Measurements from ENCODE around the gene KCNT1.

The KCNT1 gene

DNA sequence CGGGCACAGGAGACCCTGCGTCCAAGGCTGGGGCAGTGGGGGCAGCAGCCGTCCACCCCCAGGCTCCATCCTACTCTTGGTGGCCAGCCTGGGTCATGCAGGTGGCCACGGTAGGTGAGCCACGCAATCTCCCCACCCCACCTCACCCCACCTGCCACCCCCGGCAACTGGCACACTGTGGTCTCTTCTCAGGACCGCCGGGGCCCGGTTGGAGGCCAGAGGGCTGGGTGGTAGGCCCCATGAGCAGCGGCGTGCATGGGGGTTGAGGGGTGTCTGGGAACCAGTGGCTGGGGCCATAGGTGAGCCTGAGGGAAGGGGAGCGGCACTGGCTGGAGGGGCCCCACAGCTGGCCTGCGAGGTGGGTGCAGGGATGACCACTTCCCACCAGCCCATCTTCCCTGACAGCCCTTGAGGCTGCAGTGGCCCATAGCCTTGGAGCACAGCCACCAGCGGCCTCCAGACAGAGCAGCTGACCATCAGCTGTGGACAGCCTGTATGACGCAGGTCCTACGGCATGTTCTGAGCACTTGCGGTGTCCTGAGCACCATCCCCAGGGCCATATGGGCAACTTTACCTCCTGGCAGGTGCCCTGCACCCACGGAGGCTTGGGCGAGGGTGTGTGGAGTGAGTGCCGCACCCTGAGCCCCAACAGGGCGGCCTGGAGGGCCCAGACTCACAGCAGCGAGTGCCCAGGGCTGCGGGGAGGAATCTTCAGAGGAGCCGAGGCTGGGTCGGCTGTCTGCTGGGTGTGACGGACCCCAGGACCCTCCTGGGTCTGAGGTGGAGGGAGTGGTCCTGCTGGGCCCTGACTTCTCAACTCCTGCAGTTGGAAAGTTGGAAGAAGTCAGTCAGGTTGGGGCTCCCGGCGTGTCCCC lies 47.4 kb downstream of the KCNT1 start:
- DNase-seq, result no peak

DNA sequence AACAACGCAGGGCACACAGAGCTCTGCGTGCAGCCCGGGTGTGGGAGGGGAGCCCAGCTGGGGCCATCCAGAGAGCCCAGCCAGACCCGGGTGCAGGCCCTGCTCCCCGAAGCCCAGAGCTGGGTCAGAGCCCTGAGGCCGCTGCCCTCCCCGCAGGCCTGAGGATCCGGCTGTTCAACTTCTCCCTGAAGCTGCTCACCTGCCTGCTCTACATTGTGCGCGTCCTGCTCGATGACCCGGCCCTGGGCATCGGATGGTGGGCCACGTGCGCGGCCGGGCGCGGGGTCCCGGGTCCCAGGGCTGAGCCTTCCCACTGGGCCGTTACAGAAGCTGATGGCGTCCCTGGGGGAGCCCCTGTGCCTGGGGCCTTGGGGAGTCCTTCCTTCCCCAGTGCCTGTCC lies 48.8 kb downstream of the KCNT1 start:
- DNase-seq, result no peak

DNA sequence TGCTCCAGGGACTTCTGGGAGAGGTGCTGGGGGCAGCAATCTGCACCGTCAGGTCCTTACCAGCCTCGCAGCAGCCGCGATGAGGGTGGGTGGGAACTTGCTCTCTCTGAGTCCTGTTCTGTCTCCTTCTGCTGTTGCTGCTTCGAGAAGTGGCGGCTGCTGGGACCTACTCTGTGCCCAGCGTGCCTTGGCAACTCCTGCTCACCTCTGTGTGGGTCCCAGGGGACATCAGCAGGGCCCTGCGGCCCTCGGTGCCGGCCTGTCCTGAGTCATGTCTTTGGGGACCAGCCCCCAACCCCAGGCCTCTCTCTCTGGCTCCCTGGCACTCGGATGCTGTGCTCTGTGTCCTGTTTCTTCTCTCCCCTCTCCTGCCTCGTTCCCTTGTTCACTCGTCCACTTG lies 49.5 kb downstream of the KCNT1 start:
- no peak for DNase-seq

DNA sequence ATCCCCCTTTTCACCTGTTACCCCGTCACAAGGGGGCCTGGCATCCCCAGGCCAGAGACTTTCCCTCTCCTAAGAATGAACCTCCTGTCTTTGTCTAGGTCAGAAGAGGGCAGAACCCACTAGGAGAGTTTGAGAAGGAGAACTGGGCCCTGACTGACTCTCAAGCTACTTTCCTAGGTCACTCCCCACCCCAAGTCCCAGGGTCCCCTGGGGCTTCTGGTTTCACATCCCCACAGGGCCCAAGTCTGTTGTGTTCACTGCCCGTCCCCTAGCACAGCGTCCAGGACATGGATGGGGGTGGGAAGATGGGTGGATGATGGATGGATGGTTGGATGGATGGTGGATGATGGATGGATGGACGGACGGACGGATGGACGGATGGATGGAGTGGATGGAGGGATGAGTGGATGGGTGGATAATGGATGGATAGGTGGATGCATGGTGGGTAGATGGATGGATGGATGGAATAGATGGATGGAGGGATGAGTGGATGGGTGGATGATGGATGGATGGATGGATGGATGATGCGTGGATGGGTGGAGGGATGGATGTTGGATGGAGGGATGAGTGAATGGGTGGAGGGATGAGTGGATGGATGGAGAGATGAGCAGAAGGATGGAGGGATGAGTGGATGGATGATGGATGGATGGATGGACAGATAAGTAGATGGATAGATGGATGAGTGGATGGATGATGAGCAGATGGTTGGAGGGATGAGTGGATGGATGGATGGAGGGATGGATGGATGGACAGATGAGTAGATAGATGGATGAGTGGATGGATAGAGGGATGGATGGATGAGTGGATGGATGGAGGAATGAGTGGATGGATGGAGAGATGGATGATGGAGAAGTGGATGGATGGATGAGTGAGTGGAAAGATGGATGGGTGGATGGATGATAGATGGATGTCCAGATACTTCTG lies 50.6 kb downstream of the KCNT1 start:
- no peak for DNase-seq

DNA sequence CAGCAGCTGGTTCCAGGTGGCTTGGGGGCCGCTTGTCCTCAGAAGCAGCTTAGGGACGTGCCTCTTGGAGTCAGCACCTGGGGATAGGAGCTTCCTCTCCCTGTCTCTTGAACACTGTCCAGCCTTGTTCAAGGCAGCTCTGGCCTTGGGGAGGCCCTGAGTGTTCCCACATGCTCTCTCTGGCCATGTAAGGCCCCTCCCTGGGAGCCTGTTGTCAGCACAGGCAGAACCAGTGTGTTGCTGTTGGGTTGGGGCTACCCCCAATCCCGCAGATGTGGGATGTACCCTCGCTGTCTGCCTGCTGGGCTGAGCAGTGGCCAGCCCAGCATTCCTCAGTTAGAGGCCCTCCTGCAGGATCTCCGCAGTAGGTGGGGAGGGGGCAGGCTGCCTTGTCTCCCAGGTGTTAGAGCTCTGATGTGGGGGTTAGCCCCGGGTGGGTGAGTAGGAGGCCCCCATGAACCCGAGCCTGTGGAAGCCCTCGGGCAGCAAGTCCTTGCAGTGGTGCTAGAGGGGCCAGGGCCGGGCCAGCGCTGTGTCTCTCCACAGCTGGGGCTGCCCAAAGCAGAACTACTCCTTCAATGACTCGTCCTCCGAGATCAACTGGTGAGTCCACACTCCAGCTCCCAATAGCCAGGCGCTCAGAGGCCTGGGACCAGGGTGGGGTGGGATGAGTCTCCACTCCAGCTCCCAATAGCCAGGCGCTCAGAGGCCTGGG lies 51.6 kb downstream of the KCNT1 start:
- DNase-seq, result no peak

DNA sequence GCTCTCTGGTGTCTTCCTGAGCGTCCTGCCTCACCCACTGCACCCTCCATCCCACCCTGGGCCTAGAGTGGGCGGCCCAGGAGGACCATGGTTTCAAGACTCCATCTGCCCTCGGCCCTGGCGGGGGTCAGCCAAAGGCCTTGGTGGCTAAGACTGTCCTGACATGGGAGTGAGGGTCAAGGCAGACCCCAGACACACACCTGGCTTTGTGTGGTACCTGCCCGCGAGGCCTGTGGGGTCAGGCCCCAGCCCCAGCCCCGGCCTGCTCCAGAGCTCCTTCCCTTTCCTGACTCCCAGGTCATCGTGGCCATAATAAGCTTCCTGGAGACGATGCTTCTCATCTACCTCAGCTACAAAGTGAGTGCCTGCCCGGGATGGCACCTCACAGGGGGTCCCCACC lies 54.6 kb downstream of the KCNT1 start:
- no peak for DNase-seq

DNA sequence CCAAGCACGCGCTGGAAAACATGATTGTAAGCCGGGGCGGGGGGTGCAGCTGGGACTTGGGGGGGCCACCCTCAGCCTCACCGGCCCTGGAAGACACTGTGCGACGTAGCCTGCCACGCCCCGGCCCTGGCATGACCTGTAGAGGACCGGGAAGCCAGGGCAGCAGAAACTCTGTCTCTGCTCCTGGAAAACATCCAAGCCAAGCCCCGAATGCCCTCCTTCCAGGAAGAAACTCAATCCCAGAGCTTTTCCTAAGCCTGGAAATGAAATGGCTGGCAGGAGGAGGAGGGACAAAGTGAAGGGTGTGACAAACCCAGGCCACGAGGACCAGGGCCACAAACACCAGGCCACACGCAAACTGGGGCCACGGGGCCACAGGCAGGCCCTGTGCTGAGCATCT lies 55.4 kb downstream of the KCNT1 start:
- no peak for DNase-seq

DNA sequence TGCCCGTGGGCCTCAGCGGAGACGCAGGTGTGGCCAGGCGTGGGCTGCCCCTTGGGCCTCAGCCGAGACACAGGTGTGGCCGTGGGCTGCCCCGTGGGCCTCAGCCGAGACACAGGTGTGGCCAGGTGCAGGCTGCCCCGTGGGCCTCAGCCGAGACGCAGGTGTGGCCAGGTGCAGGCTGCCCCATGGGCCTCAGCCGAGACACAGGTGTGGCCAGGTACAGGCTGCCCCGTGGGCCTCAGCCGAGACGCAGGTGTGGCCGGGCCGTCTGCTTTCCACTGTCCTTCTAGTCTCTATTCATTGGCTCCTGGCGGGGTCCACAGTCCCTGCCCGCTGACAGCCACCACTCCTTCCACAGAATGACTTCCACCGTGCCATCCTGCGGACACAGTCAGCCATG lies 56.1 kb downstream of the KCNT1 start:
- DNase-seq, result no peak

DNA sequence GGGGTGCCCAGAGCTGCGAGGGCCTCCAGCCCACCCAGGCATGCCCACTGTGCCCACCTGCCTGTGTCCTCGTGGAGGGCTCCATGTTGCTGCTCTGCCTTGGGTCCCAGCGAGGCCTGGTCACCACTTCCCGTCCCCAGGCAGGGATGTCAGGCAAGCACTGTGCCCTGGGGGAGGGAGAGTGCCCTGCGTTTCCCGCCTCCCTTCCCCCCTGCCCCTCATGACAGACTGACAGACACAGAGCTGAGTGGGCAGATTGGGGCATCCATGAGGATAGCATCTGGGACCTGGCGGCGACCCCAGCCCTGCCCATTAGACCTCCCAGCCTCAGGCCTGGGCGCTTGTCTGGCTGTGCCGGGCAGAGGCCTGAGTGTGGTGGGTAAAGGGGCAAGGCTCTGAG lies 56.9 kb downstream of the KCNT1 start:
- no peak for DNase-seq

DNA sequence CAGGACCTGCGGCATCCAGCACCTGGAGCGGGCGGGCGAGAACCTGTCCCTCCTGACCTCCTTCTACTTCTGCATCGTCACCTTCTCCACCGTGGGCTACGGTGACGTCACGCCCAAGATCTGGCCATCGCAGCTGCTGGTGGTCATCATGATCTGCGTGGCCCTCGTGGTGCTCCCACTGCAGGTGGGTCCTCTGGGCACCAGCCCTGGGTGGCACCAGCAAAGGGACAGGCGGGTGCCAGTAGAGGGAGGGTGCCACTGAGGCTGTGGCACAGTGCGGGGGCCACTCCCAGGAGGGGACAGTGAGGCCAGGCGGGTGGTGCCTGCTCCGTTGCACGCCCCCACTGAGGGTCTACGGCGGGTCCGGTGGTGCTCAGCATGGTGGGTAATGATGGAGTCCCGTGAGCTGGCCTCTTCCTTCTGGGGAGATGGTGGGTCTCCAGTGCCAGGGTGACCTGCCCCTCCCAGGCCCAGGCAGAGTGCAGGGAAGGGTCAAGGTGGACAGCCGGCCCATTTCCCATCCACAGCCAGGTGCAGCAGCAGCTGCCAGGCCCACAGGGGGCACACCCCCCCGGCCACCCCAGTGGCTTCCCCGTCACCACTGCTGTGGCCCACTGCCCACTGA lies 57.8 kb downstream of the KCNT1 start:
- DNase-seq, result no peak

DNA sequence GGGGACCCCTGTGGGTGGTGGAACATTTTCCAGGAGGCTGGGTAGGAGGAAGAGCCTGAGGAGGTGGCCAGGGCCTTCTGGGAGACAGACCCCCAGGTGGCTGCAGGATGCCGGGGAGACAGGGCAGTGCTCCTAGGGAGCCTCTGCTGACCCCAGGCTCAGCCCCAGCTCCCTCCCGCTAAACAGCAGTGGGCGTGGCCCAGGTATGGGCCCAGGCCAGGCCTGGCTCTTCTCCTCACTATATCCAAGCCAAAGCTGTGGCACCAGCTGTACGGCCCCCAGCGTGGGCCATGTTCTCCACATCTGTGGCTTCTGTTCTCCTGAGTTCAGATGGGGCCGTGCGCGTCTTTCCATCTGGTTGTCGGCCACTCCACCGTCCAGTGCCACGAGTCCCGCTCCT lies 58.5 kb downstream of the KCNT1 start:
- no peak for DNase-seq

DNA sequence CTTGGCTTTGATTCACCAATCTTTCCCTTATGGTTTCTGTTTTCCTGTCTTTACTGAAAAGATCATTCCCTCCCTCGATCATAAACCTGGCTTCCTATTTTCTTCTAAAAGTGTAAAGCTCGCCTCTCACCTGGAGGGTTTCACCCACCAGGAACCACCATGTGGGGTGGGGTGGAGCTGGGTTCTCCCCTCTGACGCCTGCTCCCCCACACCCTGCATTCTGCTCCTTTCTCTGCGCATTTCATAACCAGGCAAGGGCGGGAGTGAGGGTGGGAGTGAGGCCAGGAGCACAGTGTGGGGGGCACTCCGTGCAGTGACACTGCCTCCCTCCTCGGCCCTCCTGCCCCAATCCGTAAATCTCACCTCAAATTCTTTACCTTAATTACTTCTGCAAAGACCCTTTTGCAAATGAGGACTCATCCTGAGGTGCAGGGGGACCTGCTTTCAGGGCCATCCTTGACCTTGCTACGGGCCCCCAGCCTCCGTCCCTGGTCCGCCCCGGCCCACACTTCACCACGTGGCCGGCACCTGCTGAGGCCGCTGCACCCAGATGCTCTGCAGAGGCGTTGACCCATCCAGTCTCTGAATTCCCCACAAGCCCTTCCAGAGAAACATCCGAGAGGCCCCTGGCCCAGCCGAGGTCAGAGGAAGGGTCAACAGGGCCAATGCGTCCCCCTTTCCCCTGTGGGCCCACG lies 59.3 kb downstream of the KCNT1 start:
- no peak for DNase-seq

DNA sequence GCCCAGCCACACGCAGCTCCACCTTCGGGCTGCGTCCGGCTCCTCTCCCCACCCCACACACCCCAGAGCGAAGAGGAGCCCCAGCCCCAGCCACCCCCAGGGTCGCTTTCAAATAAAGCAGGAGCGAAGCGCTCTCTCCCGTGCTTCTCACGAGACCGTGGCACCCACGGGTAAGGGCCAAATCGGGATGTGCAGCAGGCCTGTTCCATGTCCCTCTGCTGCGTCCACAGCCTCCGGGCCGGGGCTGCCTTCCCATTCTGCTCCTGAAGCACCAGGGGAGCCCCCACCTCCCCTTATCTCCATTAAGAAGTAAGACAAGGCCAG lies 59.8 kb downstream of the KCNT1 start:
- no peak for DNase-seq

DNA sequence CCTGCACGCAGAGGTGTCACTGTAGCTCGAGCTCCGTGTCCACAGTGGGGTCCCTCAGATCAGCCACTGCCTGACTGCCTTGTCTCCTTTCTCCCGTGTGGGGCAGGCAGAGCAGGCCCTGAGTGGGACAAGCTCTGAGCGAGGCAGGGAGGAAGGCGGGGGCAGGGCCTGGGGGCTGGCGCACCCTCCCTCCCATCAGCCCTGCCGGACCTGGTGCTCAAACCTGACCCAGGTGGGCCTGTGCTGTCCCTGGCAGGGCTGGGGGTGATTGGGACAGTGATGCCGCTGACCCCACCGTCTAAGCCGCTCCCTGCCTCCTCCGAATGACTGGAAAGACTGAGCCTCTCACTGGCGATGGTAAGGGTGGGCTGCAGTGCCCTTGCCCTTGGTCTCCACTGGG lies 60.9 kb downstream of the KCNT1 start:
- no peak for DNase-seq

DNA sequence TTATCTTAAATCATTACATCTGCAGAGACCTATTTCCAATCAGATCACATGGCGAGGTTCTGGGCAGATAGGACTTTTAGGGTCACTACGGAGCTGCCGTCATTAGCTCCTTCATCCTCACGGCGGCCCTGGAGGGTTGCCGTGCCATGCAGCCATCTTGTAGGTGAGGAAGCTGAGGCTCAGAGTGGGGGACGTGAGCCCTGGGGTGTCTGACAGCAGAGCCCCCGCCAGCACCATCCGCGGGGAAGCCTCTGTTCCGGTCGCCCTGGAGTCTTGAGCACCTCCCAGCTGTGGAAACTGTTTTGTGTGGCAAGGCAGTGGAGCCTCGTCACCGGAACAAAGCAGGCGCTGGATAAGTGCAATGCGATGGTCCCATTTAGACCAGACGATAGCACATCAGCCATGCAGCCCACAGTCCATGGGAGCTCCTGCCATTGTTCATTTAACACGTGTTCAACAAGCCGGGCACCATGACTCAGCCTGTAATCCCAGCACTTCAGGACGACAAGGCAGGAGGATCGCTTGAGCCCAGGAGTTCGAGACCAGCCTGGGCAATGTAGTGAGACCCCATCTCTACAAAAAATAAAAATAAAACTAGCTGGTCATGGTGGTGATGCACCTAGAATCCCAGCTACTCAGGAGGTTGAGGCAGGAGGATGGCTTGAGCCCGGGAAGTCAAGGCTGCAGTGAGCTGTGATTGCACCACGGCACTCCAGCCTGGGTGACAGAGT lies 61.9 kb downstream of the KCNT1 start:
- no peak for DNase-seq

DNA sequence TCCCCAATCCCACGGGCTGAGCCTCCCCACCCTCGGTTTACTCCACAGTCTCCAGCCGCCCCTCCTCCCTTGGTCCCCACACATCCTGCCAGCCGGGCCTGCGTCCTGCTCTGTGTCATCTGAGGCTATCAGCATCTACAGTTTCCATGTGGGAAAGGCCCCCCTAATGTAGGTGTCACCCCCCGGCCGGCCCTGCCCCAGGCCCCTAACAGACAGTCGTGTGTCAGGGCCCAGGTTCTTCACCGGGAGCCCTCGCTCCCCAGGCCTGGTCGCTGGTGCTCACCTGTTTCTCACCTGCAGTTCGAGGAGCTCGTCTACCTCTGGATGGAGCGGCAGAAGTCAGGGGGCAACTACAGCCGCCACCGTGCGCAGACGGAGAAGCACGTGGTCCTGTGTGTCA lies 62.7 kb downstream of the KCNT1 start:
- DNase-seq, result no peak

DNA sequence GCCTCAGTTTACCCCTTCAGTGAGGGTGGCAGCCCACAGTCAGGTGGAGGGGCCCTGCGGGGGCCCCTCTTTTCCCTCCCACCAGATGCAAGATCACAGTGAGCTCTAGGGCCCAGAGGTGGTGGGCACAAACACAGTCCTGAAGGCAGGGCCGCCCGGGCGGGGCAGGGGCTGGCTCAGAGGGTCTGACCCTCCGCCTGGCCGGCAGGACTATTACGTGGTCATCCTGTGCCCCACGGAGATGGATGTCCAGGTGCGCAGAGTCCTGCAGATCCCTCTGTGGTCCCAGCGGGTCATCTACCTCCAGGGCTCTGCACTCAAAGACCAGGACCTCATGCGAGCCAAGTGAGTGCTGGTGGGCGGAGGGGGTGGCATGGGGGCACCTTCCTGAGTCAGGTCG lies 63.4 kb downstream of the KCNT1 start:
- no peak for DNase-seq

DNA sequence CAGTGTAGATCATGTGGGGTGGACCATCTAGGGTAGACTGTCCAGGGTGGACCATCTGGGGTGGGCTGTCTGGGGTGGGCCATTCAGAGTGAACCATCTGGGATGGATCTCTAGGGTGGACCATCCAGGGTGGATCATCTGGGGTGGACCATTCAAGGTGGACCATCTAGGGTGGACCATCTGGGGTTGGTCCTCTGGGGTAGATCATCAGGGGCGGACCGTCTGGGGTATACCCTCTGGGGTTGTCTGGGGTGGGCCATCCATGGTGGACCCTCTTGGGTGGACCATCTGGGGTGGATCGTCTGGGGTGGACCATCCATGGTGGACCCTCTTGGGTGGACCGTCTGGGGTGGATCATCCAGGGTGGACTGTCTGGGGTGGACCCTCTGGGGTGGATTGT lies 64.3 kb downstream of the KCNT1 start:
- DNase-seq, result no peak

DNA sequence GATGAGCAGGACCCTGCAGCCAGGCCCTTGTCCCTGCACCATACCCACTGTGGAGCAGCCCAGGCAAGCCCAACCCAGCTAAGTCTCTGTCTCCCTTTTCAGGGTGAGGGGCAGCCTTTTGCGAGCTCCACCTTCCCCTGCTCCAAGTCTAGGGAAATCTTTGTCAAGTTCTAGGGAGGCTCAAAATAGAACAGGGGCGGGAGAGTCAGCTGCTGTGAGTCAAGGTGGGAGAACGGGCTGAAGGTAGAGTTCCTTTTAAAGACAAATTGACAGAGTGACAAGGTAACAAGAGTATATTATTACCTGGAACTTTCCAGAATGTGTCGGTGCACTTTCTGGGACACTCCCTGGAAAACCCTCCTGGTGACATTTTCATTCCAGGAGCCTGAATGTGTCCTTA lies 64.7 kb downstream of the KCNT1 start:
- DNase-seq, result no peak

DNA sequence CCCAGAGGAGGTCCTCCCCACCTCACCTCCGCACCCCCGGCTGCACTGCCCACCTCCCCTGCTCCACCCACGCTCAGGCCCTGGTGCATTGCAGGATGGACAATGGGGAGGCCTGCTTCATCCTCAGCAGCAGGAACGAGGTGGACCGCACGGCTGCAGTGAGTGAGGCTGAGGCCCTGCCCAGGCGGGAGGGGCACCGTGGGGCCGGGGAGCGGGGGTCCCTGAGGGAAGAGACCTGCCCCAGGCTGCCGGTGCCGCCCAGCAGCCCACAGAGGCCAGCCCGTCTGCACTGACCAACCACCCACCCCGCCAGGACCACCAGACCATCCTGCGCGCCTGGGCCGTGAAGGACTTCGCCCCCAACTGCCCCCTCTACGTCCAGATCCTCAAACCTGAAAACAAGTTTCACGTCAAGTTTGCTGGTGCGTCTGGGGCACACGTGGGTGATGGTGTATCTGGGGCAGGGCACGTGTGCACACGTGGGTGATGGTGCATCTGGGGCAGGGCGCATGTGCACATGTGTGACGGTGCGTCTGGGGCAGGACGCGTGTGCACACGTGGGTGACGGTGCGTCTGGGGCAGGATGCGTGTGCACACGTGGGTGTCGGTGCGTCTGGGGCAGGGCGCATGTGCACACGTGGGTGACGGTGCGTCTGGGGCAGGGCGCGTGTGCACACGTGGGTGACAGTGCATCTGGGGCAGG lies 66.7 kb downstream of the KCNT1 start:
- no peak for DNase-seq
